ENCODE results near the gene NTMT1. TPM values are rescaled to one million over a fixed set of nuclear protein-coding genes. Genes with fewer than 3 reads are reported as not detected.

NTMT1 gene
- total and polyA plus RNA-seq, 9 of the 15 experiments (the other 6 are each of a cell fraction or from before 2014, with no cell fraction given) = 42.1 to 116 (median 74.7) TPM

DNA sequence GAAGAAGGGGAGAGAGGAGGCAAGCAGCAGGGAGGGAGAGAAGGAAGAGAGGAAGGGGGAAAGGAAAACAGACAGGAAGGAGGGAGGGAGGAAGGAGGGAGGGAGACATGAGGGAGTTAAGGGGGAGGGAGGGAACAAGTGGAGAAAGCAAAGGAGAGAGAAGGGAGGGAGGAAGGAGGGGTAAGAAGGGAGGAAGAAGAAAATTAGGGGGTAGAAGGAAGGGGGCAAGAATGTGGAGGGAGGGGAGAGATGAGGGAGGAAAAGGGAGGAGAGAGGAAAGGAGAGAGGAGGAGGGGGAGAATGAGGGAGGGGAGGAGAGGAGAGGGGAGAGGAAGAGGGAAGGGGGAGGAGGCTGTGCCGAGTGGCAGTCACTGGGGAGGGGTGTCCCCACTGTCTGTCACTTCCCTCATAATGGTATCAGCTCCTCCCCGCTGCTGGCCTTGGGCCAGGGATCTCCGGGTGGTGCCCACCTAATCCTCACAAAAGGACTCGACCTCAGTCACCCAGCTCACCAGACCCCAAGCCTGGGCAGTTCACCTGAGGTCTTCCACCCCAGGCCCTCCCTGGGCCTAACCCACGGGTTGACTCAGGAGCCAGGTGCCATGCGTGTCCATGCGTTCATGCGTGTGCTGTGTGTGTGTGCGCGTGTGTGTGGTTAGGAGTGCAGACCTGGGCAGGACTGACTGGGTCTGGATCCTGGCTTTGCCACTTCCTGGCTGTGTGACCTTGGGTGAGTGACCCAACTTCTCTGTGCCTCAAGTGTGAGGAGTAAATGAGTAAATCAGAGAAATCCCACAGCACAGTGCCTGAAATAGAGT, 23.2 kb upstream of the NTMT1 start (continued):
- 0 out of 2 replicates have a peak, but pooled peaks have one; percentile 60 for TF ChIP-seq ZBTB26 (CRISPR knock-in tag; IDR thresholded peaks at IDR 0.05)
- TF ChIP-seq ZNF785 (CRISPR knock-in tag; IDR thresholded peaks at IDR 0.05) = no peak
- TF ChIP-seq SMARCA5 (IDR thresholded peaks at IDR 0.05) = peak; percentile 96
- peak; percentile 77 for TF ChIP-seq ZNF263 (CRISPR knock-in tag; IDR thresholded peaks at IDR 0.05; ENCODE audit: borderline replicate concordance)
- TF ChIP-seq, protein P1, sequence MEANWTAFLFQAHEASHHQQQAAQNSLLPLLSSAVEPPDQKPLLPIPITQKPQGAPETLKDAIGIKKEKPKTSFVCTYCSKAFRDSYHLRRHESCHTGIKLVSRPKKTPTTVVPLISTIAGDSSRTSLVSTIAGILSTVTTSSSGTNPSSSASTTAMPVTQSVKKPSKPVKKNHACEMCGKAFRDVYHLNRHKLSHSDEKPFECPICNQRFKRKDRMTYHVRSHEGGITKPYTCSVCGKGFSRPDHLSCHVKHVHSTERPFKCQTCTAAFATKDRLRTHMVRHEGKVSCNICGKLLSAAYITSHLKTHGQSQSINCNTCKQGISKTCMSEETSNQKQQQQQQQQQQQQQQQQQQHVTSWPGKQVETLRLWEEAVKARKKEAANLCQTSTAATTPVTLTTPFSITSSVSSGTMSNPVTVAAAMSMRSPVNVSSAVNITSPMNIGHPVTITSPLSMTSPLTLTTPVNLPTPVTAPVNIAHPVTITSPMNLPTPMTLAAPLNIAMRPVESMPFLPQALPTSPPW (CRISPR knock-in tag; IDR thresholded peaks at IDR 0.05) = peak; percentile 57; the same call in 1 of the 2 replicates
- TF ChIP-seq PTBP1 (IDR thresholded peaks at IDR 0.05; ENCODE audit: low read depth, low read length) = 0 out of 2 replicates have a peak, but pooled peaks have one; percentile 59

Measured in K562 (cell line).